Smooth muscle cell (in vitro differentiated cells): Measurements from ENCODE around the gene FANK1. TPM values are rescaled to one million over a fixed set of nuclear protein-coding genes. Genes with fewer than 3 reads are reported as not detected.

ENCODE experiments used
- DNase-seq: peaks from one replicate; lab custom pipeline; 2025; ENCODE audit not compliant: unreplicated experiment; lab: John Stamatoyannopoulos, UW
- H2AFZ ChIP-seq: fragments of 200-600 bp; sonication (generic); 2 replicates; pipeline ENCODE4 v1.6.0; 2016; ENCODE audit warnings: antibody characterized with exemption, low read depth, mild to moderate bottlenecking
- H3F3A ChIP-seq: fragments of 200-600 bp; sonication (generic); 2 replicates; pipeline ENCODE4 v1.6.0; 2017; ENCODE audit warnings: antibody characterized with exemption, low read depth
- H3K27ac ChIP-seq: fragments of 200-600 bp; sonication (generic); 2 replicates; pipeline ENCODE4 v1.5.1; 2016; ENCODE audit warnings: low read depth, mild to moderate bottlenecking
- H3K27me3 ChIP-seq: fragments of 200-600 bp; sonication (generic); 2 replicates; pipeline ENCODE4 v1.6.1; 2016; ENCODE audit warnings: low read depth, mild to moderate bottlenecking
- H3K36me3 ChIP-seq: fragments of 200-600 bp; sonication (generic); 2 replicates; pipeline ENCODE4 v1.5.1; 2016; ENCODE audit warnings: low read depth
- H3K4me1 ChIP-seq: fragments of 200-600 bp; sonication (generic); 2 replicates; pipeline ENCODE4 v1.5.1; 2016; ENCODE audit warnings: low read depth
- H3K4me2 ChIP-seq: fragments of 200-600 bp; sonication (generic); 2 replicates; pipeline ENCODE4 v1.6.0; 2016; ENCODE audit warnings: mild to moderate bottlenecking
- H3K4me3 ChIP-seq: fragments of 200-600 bp; sonication (generic); 2 replicates; pipeline ENCODE4 v1.5.1; 2016; ENCODE audit warnings: mild to moderate bottlenecking
- H3K79me2 ChIP-seq: fragments of 200-600 bp; sonication (generic); 2 replicates; pipeline ENCODE4 v1.6.0; 2016; ENCODE audit warnings: low read depth, mild to moderate bottlenecking
- H3K9ac ChIP-seq: fragments of 200-600 bp; sonication (generic); 2 replicates; pipeline ENCODE4 v1.6.0; 2016; ENCODE audit warnings: low read depth
- H3K9me3 ChIP-seq: fragments of 200-600 bp; sonication (generic); replicated peaks from 2 replicates; pipeline ENCODE4 v1.5.1; 2016; ENCODE audit warnings: low read depth
- H4K20me1 ChIP-seq: fragments of 200-600 bp; sonication (generic); 2 replicates; pipeline ENCODE4 v1.6.0; 2016; ENCODE audit warnings: low read depth
- WGBS: methylation state at CpG from one replicate; pipeline ENCODE4 v1.1.7; 2016; ENCODE audit warnings: low lambda C conversion rate; 5-methylcytosine and 5-hydroxymethylcytosine counted together
- polyA plus RNA-seq: library from polyadenylated mRNA; unstranded; fragments of >200 nt; fragmentation: Nextera tagmentation; extraction: Ambion mirVana; gene quantifications from 2 replicates; pipeline ENCODE4 v1.2.1, GENCODE V29; 2016
- small RNA-seq: library from RNA; depleted of rRNA; stranded (forward); fragments of <200 nt; gene quantifications from one replicate; pipeline ENCODE3, GENCODE V24; 2014
- total RNA-seq: library from RNA; depleted of rRNA; stranded (reverse); fragments of >200 nt; gene quantifications from 2 replicates; pipeline ENCODE4 v1.2.3, GENCODE V29; 2014
- TF ChIP-seq, protein P1 (sequence below): fragments of 200-600 bp; sonication (generic); IDR thresholded peaks from 2 replicates; pipeline ENCODE4 v1.5.1; 2017; ENCODE audit warnings: borderline replicate concordance, mild to moderate bottlenecking, antibody characterized with exemption; ENCODE audit not compliant: insufficient read depth, poor library complexity, severe bottlenecking

Gene FANK1
- total and polyA plus RNA-seq, 2 experiments from 2014 or later, result 5.8 to 6.6 TPM

DNA sequence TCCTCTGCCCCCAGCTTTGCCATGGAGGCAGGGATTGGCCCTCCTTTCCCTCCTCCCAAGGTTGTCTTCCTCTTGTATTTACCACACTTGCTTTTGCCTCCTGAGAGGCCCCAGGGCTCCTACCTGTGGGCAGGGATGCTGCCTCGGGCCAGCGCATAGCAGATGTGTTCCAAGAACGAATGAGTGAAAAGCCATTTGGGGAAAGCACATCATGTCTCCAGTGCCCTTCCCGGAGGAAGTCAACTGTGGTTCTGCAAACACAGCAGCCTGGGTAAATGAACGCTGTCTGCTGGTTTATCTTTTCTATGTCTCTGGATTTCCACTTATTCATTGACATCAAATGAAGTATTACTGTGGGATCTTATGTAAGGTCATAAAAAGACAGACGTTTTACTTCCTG, 161.7 kb downstream of the FANK1 start:
- WGBS, result 52% methylated on average over 6 of the region's 6 CpGs
- Histone ChIP-seq H2AFZ (no peak overlapping the region), H3K9ac (peak overlapping the region; percentile 88), H3K9me3 (no peaks in the 10 kb centered on the region), H3K79me2 (no peaks in the 10 kb centered on the region), H3K27ac (peak overlapping the region; percentile 99), H3K36me3 (no peaks in the 10 kb centered on the region), H3F3A (peaks cover 25% of the 10 kb centered on the region), H3K4me1 (peaks cover 10% of the 10 kb centered on the region), H3K27me3 (no peaks in the 10 kb centered on the region), H4K20me1 (no peaks in the 10 kb centered on the region), H3K4me3 (no peak overlapping the region), H3K4me2 (peak overlapping the region; percentile 44)
- TF ChIP-seq, protein P1, sequence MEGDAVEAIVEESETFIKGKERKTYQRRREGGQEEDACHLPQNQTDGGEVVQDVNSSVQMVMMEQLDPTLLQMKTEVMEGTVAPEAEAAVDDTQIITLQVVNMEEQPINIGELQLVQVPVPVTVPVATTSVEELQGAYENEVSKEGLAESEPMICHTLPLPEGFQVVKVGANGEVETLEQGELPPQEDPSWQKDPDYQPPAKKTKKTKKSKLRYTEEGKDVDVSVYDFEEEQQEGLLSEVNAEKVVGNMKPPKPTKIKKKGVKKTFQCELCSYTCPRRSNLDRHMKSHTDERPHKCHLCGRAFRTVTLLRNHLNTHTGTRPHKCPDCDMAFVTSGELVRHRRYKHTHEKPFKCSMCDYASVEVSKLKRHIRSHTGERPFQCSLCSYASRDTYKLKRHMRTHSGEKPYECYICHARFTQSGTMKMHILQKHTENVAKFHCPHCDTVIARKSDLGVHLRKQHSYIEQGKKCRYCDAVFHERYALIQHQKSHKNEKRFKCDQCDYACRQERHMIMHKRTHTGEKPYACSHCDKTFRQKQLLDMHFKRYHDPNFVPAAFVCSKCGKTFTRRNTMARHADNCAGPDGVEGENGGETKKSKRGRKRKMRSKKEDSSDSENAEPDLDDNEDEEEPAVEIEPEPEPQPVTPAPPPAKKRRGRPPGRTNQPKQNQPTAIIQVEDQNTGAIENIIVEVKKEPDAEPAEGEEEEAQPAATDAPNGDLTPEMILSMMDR, result no peak
- DNase-seq, result no peak

DNA sequence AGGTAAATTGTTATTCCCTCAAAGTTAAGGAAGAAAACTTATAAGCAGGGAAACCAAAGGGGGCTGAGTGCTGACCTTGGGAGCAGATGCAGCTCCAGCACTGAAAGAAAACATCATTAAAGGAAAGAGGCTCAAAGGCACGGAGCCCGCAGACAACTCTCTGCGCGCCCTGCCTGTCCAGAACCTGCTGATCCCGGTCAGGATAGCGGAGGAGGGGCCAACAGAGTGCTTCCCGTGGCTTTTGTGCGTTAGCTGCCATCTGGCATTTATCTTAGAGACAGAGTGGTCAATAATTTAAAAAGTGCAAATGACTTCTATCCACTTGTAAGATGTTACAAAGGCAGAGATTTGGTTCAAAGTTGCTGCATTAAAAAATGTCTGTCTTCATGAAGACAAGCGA, 162.1 kb downstream of the FANK1 start:
- Histone ChIP-seq H3F3A (peaks cover 28% of the 10 kb centered on the region), H3K27ac (peak overlapping the region; percentile 99), H3K9ac (peak overlapping the region; percentile 88), H3K4me2 (peak overlapping the region; percentile 44), H3K4me1 (peaks cover 10% of the 10 kb centered on the region), H3K4me3 (no peak overlapping the region), H2AFZ (no peak overlapping the region), H4K20me1 (no peaks in the 10 kb centered on the region), H3K27me3 (no peaks in the 10 kb centered on the region), H3K79me2 (no peaks in the 10 kb centered on the region), H3K9me3 (no peaks in the 10 kb centered on the region), H3K36me3 (no peaks in the 10 kb centered on the region)
- no peak for DNase-seq
- TF ChIP-seq, protein P1, result no peak
- WGBS, result 13% methylated on average over 9 of the region's 9 CpGs

Small RNAs within 50 kb of the gene (small RNA-seq; reads per million reads assigned to genes)
- gene GNG10P1, result 0.08 reads per million
- not detected for gene RF00017
- not detected for gene RNU2-42P

Other genes starting within 250 kb of the FANK1 start
- not detected in 2 replicates for gene TEX36, start 213.4 kb upstream of the FANK1 start, total RNA-seq
- gene TEX36, start 213.4 kb upstream of the FANK1 start, polyA plus RNA-seq, result not detected in 2 replicates
- gene EDRF1, start 176.9 kb upstream of the FANK1 start, total RNA-seq, result 20.9 and 22.0 TPM in 2 replicates
- gene EDRF1, start 176.9 kb upstream of the FANK1 start, polyA plus RNA-seq, result 8.5 and 13.2 TPM in 2 replicates
- not detected in 2 replicates for gene MMP21, start 120.7 kb upstream of the FANK1 start, total RNA-seq
- not detected in 2 replicates for gene MMP21, start 120.7 kb upstream of the FANK1 start, polyA plus RNA-seq
- gene UROS, start 73.3 kb upstream of the FANK1 start, total RNA-seq, result 43.7 and 61.1 TPM in 2 replicates
- gene UROS, start 73.3 kb upstream of the FANK1 start, polyA plus RNA-seq, result 77.5 and 86.7 TPM in 2 replicates
- 61.8 and 87.5 TPM in 2 replicates for gene BCCIP, start 73.0 kb upstream of the FANK1 start, total RNA-seq
- gene BCCIP, start 73.0 kb upstream of the FANK1 start, polyA plus RNA-seq, result 55.3 and 56.6 TPM in 2 replicates
- 51.2 and 56.1 TPM in 2 replicates for gene DHX32, start 15.3 kb upstream of the FANK1 start, total RNA-seq
- 31.8 and 39.8 TPM in 2 replicates for gene DHX32, start 15.3 kb upstream of the FANK1 start, polyA plus RNA-seq